ENCODE measurements around the gene NAT8L. TPM values are rescaled to one million over a fixed set of nuclear protein-coding genes. Genes with fewer than 3 reads are reported as not detected.

NAT8L gene
- total and polyA plus RNA-seq, 2 donors (not counting 3 experiments of a cell fraction or from before 2014, with no cell fraction given) = 0.10 to 0.11 TPM

DNA sequence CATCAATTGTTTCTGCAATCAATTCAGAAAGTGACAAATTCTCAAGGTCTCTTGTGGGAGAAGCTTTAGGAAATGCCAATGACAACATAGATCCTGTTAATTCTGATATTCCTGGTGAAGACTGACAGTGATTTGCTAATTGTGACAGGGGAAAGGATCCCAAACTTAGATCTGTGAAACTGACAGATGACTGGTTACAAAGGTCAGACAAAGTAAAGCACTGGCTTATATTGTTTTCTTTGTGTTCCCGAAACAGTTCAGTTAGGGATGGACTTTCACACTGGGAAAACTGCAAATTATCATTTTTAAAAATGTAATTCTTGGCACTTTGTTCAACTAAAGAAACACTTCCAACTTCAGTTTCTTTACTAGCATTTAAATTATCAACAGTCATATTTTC lies 30.1 kb downstream of the NAT8L start:
- H3K27me3 ChIP-seq (ENCODE audit: control insufficient read depth in 2 of 2, insufficient read depth in 2 of 2, low read length in 2 of 2) = peaks cover 7 to 8% of the 10 kb centered on the region in 2 experiments
- intact Hi-C loops (cut with micrococcal nuclease) = no loop called here
- no peaks in the 10 kb centered on the region for H3K4me1 ChIP-seq (ENCODE audit: control insufficient read depth, extremely low read depth, insufficient read depth, low read length)
- no peak for DNase-seq (ENCODE audit: low read depth, low spot score)
- CTCF ChIA-PET = no interaction called here
- H3K36me3 ChIP-seq (ENCODE audit: control insufficient read depth in 2 of 2, extremely low read depth in 1 of 2, insufficient read depth in 2 of 2, low read length in 2 of 2) = no peaks in the 10 kb centered on the region
- peak; percentile 83 for FAIRE-seq
- no peaks in the 10 kb centered on the region for H3K9me3 ChIP-seq (replicated peaks; ENCODE audit: control insufficient read depth, insufficient read depth, low read length)
- no peak overlapping the region for H2AFZ ChIP-seq (ENCODE audit: low read depth, low read length)
- H3K9me1 ChIP-seq (replicated peaks; ENCODE audit: control insufficient read depth, extremely low read depth, insufficient read depth, low read length) = no peaks in the 10 kb centered on the region
- H3K4me3 ChIP-seq (replicated peaks in 1 of 3; ENCODE audit: insufficient read depth in 1 of 3, low read depth in 1 of 3, low read length in 3 of 3) = no peak overlapping the region
- POLR2A ChIA-PET = no interaction called here
- H3K79me2 ChIP-seq (ENCODE audit: control insufficient read depth, insufficient read depth, low read length) = no peaks in the 10 kb centered on the region
- H3K4me2 ChIP-seq (ENCODE audit: insufficient read depth, low read length) = no peak overlapping the region
- dilution Hi-C loops (cut with MboI; ENCODE audit: extremely low pct_ligation_motif_present, low sequenced_read_pairs) = no loop called here
- H3K9ac ChIP-seq (replicated peaks; ENCODE audit: extremely low read depth, insufficient read depth, low read length) = no peak overlapping the region
- no peak for TF ChIP-seq FOS (IDR thresholded peaks at IDR 0.05; ENCODE audit: borderline replicate concordance, insufficient read depth, low read length)
- no peak for TF ChIP-seq POLR2AphosphoS5 (IDR thresholded peaks at IDR 0.05; ENCODE audit: insufficient read depth, low read depth, low read length)
- TF ChIP-seq, protein P1, sequence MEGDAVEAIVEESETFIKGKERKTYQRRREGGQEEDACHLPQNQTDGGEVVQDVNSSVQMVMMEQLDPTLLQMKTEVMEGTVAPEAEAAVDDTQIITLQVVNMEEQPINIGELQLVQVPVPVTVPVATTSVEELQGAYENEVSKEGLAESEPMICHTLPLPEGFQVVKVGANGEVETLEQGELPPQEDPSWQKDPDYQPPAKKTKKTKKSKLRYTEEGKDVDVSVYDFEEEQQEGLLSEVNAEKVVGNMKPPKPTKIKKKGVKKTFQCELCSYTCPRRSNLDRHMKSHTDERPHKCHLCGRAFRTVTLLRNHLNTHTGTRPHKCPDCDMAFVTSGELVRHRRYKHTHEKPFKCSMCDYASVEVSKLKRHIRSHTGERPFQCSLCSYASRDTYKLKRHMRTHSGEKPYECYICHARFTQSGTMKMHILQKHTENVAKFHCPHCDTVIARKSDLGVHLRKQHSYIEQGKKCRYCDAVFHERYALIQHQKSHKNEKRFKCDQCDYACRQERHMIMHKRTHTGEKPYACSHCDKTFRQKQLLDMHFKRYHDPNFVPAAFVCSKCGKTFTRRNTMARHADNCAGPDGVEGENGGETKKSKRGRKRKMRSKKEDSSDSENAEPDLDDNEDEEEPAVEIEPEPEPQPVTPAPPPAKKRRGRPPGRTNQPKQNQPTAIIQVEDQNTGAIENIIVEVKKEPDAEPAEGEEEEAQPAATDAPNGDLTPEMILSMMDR (IDR thresholded peaks at IDR 0.05; ENCODE audit: extremely low read depth in 1 of 2, insufficient read depth in 1 of 2, low read depth in 1 of 2, low read length in 2 of 2) = no peak
- no peak for TF ChIP-seq EZH2 (IDR thresholded peaks at IDR 0.05; ENCODE audit: borderline replicate concordance, low read depth, low read length, severe bottlenecking)
- TF ChIP-seq MYC (IDR thresholded peaks at IDR 0.05; ENCODE audit: low read depth, low read length) = no peak
- TF ChIP-seq GATA2 (IDR thresholded peaks at IDR 0.05; ENCODE audit: insufficient read depth, insufficient read length, low read depth, low read length) = no peak
- no peak for TF ChIP-seq POLR2A (IDR thresholded peaks at IDR 0.05; ENCODE audit: low read depth, low read length)
- no peak for TF ChIP-seq JUN (IDR thresholded peaks at IDR 0.05; ENCODE audit: borderline replicate concordance, insufficient read depth, insufficient read length, low read depth)
- TF ChIP-seq, protein P2, sequence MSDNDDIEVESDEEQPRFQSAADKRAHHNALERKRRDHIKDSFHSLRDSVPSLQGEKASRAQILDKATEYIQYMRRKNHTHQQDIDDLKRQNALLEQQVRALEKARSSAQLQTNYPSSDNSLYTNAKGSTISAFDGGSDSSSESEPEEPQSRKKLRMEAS (IDR thresholded peaks at IDR 0.05; ENCODE audit: insufficient read depth, insufficient read length) = no peak
- no peak overlapping the region for H3K27ac ChIP-seq (ENCODE audit: insufficient read depth, low read depth, low read length)
- no TSS peak for BruUV-seq (replicated peaks)
- H4K20me1 ChIP-seq (replicated peaks; ENCODE audit: control insufficient read depth, extremely low read depth, insufficient read depth, low read length) = no peaks in the 10 kb centered on the region

All from endothelial cell of umbilical vein (primary cell).